ENCODE results near the gene HSD3B7.

The HSD3B7 gene

GRCh38 chr16:30977502-30977901 lies 7.5 kb upstream of the HSD3B7 start:
- no peak overlapping the region for H3K27ac ChIP-seq (replicated peaks)
- no peak overlapping the region for H3K4me3 ChIP-seq (replicated peaks; ENCODE audit: insufficient read depth, low read length)
- TF ChIP-seq POLR2AphosphoS5 (IDR thresholded peaks at IDR 0.05; ENCODE audit: low read depth) (no peak), SPI1 (IDR thresholded peaks at IDR 0.05; ENCODE audit: borderline replicate concordance, low read depth) (no peak), REST (IDR thresholded peaks at IDR 0.05; ENCODE audit: insufficient replicate concordance, low read depth) (no peak), GABPA (IDR thresholded peaks at IDR 0.05; ENCODE audit: low read depth) (no peak), CTCF (IDR thresholded peaks at IDR 0.05; ENCODE audit: insufficient read depth, low read length) (peak; percentile 1)
- no peak for DNase-seq (ENCODE audit: low read depth in 1 of 2, low spot score in 1 of 2)
- no peaks in the 10 kb centered on the region for H3K27me3 ChIP-seq (ENCODE audit: insufficient read depth, poor library complexity, severe bottlenecking)

GRCh38 chr16:30979170-30980022 lies 5.6 kb upstream of the HSD3B7 start:
- Histone ChIP-seq H3K4me3 (replicated peaks; ENCODE audit: insufficient read depth, low read length) (no peak overlapping the region), H3K27me3 (ENCODE audit: insufficient read depth, poor library complexity, severe bottlenecking) (no peaks in the 10 kb centered on the region), H3K27ac (replicated peaks) (no peak overlapping the region)
- no peak for DNase-seq (ENCODE audit: low read depth in 1 of 2, low spot score in 1 of 2)
- TF ChIP-seq REST (IDR thresholded peaks at IDR 0.05; ENCODE audit: insufficient replicate concordance, low read depth) (no peak), SPI1 (IDR thresholded peaks at IDR 0.05; ENCODE audit: borderline replicate concordance, low read depth) (no peak), POLR2AphosphoS5 (IDR thresholded peaks at IDR 0.05; ENCODE audit: low read depth) (no peak), GABPA (IDR thresholded peaks at IDR 0.05; ENCODE audit: low read depth) (no peak)

- TF ChIP-seq SPI1 (IDR thresholded peaks at IDR 0.05; ENCODE audit: borderline replicate concordance, low read depth) (no peak), POLR2AphosphoS5 (IDR thresholded peaks at IDR 0.05; ENCODE audit: low read depth) (no peak), REST (IDR thresholded peaks at IDR 0.05; ENCODE audit: insufficient replicate concordance, low read depth) (no peak), GABPA (IDR thresholded peaks at IDR 0.05; ENCODE audit: low read depth) (no peak), CTCF (IDR thresholded peaks at IDR 0.05; ENCODE audit: insufficient read depth, low read length) (no peak)
- H3K4me3 ChIP-seq (replicated peaks; ENCODE audit: insufficient read depth, low read length): no peak overlapping the region
- no peak overlapping the region for H3K27ac ChIP-seq (replicated peaks)
- no peaks in the 10 kb centered on the region for H3K27me3 ChIP-seq (ENCODE audit: insufficient read depth, poor library complexity, severe bottlenecking)
- no peak for DNase-seq (ENCODE audit: low read depth in 1 of 2, low spot score in 1 of 2)
Observed at GRCh38 chr16:30980023-30980371, 5.0 kb upstream of the HSD3B7 start.

Data from HL-60 (cell line).